SH-SY5Y (cell line): ENCODE measurements around the gene ROR1.

ENCODE experiments used
- GATA2 ChIP-seq: IDR thresholded peaks from 2 replicates; pipeline ENCODE4 v1.6.1; 2011; ENCODE audit warnings: mild to moderate bottlenecking, low read depth, low read length
- GATA3 ChIP-seq: IDR thresholded peaks from 2 replicates; pipeline ENCODE4 v1.6.1; 2011; ENCODE audit warnings: low read depth, mild to moderate bottlenecking, low read length, moderate library complexity

- TF ChIP-seq GATA3 (no peak), GATA2 (no peak)
These were observed 33.2 kb downstream of the ROR1 start for GRCh38 chr1:63807046-63807445.
